Jurkat, Clone E6-1 (cell line): ENCODE data around the gene APBA1.

Experiments
- DNase-seq: peaks from one replicate; pipeline ENCODE4 v3.0.0-alpha.2; 2011; ENCODE audit warnings: low read depth, low spot score
- H3K4me3 ChIP-seq: 2 replicates; pipeline ENCODE4 v1.5.1; 2011; ENCODE audit warnings: mild to moderate bottlenecking, low read length, control low read depth, moderate library complexity

Gene APBA1

DNA sequence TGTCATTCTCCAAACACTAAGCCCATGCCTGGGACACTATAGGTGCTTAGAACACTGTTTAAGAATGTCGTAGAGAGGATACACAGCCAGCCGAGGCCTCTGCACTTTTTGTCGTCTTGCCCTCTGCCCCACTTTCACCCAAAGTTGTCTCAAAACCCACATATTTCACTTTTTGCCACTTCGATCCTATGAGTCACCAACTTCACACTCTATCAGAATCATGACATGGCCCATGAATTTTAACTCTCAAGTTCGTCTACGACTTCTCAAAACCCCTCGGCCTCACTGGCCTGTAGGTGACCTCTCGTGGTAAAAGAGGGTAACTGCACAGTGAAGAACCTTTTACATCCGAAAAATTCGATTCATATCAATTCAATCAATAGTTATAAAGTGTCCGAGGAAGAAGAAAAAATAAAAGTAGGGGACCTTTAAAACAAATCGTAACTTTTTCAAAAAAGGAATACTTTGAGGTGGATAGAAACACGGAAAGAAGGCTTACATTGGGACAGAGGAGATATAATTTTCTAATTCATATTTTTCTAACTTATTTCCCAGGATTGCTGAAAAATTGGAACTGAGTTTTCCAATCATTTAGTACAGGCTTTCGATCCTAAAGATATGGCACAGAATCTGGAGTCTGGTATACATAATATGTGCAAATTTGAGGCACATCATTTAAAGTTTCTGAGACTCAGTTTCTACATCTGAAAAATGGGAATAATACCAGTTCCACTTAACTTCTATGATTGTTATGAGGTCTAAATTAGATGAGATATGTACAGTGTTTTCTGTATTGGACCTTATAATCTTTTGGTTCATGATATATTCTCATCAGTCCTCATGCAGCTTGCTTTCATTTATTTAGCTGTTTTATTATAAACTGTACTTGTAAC lies 122.6 kb downstream of the APBA1 start:
- H3K4me3 ChIP-seq: no peak overlapping the region
- peak; percentile 42 for DNase-seq

DNA sequence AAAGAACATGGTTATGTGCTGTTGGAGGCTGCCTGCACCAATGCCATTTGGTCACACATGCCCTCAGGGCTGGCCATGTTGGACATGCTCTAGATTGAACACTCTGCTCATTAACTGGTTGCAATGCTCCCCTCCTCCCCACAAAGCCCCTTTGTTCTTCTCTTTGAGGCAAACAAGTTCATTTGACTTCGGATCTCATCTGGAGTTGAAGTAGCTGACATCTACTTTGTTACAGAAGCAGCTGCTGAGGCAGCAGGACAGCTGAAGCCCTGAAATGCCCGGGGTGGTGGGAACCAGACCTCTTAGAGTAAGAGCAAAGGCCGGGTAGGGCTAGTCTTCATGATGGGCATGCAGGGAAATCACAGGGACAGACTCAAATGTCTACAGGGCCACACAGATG lies 123.5 kb downstream of the APBA1 start:
- no peak for DNase-seq
- H3K4me3 ChIP-seq: no peak overlapping the region

DNA sequence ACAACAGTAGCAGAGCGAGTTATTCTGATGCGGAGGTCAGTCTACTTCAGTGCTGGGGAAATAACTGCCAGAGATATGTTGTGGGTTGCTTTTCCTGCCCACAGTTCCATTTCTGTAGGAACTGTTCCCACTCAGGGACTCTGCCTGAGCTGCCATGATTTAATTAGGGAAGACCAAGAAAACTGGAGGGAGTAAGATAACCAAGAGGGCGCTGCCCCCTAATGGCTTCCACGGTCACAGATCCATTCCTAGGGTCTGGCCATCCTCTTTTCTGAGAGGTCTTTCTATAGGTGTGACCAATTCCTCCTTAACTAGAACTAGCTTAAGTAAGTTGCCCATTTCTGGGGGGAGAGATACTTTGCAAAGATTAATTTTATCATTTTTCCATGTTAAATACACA lies 125.9 kb downstream of the APBA1 start:
- no peak overlapping the region for H3K4me3 ChIP-seq
- no peak for DNase-seq

DNA sequence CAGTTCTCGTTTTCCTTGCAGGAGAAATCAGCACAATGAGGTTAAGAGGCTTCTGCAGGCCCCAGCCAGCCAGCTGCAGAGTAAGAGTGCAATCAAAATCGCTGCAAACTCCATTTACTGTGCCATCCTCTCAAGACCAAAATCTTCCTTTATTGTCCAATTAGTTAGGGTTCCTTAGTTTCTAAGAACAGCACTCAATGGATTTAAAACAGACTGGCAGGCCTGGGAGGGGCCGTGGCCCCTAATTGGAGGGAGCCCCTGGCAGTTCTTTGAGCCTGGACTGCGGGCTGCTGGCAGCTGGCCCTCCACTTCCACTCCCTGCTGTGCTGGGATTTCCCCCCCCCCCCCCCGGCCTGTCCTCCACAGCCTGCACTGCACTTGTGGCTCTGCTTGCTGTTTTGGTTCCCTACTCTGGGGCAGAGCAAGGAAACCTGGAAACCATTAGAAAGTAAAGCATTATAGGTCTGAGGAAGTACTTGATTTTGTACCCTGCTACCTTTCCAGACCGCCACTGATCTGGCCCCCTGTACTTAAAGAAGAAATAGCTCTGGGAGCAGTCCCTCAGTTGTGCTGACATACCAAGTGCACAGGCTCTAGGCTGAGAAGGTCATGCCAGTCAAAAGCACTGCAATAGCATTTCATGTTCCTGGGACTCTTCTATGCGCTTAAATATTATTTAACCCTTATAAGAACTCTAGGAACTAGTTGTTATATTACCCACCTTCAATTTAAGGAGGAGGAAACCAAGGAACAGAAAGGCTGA lies 129.0 kb downstream of the APBA1 start:
- H3K4me3 ChIP-seq: no peak overlapping the region
- no peak for DNase-seq

DNA sequence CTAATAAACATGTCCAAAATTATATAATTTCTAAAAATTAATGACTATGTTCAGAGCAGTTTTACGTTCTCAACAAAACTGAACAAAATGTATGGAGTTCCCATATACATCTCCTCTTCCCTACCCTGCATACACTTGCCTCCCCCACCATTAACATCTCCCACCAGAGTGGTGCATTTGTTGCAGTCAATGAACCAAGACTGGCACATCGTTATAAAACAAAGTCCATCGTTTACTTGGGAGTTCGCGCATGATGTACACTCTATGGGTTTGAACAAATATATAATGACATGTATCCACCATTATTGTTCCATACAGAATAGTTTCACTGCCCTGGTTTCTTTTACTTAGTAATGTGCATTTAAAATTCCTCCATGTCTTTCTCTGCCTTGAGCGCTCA lies 130.1 kb downstream of the APBA1 start:
- H3K4me3 ChIP-seq: no peak overlapping the region
- no peak for DNase-seq

DNA sequence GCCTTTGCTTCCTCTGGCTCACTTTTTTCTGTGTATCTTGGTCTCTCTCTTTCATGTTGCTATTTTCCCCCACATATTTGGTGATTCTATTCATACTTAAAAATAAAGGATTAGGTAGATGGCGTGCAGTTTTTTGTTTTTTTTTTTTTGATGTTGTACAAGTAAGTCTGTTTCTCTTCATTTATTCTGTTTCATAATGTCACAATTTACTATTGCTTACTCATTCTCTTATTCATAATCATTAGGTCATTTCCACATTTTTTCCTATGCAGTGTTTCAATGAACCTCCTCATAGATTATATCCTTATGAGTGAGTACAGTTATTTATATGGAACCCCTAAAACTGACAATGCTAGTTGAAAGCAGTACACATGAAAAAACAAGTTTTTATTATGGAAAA lies 136.3 kb downstream of the APBA1 start:
- no peak for DNase-seq
- H3K4me3 ChIP-seq: no peak overlapping the region

DNA sequence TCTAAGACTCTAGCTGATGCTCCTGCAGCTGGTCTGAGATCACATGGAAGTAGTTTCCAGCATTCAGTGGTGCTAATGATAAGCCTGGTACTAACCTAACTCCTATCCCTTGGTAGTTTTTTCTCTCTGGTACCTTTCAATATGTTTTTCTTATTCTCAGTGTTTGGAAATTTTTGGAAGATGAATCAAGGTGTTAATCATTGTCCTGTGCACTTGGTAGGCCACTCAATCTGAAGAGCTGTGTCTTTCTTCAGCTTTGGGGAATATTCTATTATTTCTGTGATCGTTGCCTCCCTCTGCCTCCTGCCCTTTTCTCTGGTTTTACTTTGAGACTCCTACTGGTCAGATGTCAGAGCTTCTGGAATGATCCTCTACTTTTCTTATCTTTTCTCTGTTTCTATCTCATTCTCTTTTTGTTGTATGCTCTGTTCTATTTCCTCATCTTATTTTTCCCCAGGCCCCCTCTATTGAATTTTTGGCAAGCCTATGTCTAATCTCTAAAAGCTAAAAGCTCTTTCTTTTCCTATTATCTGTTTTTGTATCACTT lies 136.8 kb downstream of the APBA1 start:
- no peak overlapping the region for H3K4me3 ChIP-seq
- DNase-seq: no peak

DNA sequence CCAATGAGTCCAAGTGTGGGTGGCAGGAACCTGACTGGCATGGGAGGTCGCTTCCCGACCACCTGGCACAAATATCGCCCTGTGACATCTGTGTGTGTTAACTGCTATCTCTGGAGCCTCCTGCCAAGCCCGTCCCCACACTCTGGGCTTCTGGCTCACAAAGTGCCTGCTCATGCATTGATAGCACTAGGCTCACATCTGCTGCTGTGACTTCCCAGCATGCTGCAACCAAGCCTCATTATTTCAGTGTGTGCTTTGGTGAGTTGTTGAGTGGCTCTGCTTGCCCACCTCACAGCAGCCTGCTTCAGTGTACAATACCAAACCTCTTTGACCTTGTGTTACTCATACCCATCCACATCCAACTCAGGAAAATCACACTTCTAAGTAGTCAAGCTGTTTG lies 139.8 kb downstream of the APBA1 start:
- no peak overlapping the region for H3K4me3 ChIP-seq
- DNase-seq: no peak

DNA sequence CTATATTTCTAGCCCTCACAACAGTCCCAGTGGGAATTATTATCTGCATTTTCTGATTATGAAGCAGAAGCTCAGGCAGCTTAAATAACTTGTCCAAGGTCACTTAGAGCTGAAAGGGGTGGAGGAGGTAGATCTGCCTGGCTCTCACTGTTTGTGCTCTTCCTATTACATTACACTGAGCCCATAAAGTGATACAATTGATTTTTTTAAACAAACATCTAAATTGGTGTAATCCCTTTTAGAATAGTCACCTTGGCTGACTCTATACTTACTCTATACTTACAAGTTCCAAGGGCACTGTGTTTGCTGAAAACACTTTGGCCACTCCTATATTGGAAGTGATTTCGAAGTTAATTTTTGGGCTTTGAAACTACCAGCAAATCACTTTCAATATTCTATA lies 144.7 kb downstream of the APBA1 start:
- no peak for DNase-seq
- no peak overlapping the region for H3K4me3 ChIP-seq

DNA sequence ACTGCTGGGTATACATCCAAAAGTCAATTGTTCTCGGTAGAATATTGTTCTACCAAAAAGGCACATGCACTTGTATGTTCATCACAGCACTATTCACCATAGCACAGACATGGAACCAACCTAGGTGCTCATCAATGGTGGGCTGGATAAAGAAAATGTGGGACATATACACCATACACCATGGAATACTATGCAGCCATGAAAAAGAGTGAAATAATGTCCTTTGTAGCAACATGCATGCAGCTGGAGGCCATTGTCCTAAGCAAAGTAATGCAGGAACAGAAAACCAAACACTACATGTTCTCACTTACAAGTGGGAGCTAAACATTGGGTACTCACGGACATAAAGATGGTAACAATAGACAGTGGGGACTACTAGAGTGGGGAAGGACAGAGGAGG lies 145.5 kb downstream of the APBA1 start:
- H3K4me3 ChIP-seq: no peak overlapping the region
- DNase-seq: no peak

DNA sequence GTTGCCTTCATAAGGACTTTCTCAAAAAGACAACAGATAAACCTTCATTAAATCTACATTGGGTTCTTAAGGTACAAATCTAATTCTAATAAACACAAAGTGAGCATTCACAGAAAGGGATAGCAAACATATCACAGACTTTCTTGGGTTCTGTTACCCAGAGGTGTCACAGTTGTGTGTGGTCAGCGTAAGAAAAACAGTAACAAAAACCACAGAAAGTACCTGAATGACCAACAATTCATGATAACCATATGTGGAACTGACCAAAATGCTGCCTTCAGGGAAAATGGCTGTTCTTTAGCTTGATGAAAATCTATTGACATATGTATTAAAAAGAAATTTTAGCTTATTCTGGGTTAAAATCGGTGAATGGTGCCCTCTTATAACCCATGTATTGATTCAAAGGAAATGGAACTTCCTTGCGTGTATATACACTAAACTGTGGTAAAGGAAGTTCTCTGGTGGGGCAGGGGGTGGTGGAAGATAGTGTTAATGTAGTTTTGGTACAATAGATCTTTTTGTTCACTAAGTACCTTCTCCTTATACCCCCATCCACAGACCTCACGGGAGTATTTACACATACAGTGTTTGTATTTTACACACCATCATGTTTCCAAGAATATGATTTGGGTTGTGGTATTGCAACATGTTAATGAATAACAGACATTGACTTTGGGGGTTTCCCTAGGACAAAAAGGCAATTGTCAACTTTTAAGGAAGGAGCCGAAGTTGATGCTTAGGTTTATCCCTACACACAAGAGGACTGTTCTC lies 152.5 kb downstream of the APBA1 start:
- H3K4me3 ChIP-seq: no peak overlapping the region
- DNase-seq: no peak

DNA sequence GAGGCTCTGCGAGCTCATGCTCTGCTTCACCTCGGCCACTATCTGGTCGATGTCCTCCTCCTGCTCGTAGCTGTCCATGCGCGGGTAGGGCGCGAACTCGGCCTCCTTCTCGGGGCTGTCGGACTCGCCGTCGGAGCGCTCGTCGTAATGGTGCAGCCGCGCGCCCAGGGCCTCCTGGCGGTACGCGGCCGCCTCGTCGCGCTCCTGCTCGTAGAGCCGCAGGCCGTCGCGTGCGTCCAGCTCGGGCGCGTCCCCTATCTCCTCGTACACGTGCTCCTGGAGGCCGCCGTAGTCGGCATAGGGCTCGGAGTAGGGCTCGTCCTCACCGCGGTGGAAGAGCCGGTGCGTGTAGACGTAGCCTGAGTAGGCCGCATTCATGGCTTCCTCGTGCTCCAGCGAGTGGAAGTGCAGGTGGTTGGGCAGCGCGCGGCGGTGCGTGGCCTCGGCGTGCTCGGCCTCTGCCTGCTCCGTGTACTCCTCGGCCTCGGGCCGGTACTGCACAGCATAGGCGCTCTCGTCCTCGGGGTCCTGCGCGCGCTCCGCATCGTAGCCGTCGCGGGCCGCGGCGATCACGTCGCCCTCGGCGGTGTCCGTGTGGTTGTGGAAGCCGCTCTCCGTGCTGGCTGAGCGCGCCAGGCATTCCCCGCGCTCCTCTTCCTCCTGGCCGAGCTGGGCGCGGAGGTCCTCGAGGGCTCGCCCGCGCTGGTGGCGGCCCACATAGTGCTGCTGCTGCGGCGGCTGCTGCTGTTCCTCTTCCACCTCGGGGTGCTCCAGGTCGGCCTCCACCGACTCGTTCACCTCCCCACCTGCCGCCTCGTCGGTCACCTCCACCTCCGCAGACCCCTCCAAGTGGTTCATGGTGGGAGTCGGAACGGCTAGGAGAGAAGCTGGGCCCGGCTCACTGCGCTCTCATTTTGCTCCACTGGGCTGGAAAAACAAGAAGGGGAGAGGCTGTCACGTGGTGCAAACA lies 155.5 kb downstream of the APBA1 start:
- H3K4me3 ChIP-seq: no peak overlapping the region

DNA sequence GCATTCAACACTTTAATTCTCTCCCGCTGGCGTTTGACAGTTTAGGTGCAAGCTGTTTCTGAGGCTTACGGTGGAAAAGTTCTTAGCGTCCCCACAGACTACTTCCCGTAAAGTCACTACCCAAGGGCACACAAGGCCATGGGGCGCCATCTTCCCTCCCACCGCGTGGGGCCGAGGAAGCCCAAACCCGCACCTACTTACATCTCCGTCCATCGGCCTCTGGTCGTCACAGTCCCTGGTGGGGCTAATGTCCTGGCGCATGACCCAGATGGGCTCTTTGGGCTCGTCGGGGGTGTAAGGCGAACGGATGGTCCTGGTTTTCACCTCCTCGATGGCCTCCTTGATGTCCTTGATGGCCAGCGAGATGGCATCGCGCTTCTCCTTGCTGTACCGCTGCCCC lies 156.4 kb downstream of the APBA1 start:
- H3K4me3 ChIP-seq: no peak overlapping the region
- DNase-seq: no peak

More for the DNA sequence above, 155.5 kb downstream of the APBA1 start:
- no peak for DNase-seq

DNA sequence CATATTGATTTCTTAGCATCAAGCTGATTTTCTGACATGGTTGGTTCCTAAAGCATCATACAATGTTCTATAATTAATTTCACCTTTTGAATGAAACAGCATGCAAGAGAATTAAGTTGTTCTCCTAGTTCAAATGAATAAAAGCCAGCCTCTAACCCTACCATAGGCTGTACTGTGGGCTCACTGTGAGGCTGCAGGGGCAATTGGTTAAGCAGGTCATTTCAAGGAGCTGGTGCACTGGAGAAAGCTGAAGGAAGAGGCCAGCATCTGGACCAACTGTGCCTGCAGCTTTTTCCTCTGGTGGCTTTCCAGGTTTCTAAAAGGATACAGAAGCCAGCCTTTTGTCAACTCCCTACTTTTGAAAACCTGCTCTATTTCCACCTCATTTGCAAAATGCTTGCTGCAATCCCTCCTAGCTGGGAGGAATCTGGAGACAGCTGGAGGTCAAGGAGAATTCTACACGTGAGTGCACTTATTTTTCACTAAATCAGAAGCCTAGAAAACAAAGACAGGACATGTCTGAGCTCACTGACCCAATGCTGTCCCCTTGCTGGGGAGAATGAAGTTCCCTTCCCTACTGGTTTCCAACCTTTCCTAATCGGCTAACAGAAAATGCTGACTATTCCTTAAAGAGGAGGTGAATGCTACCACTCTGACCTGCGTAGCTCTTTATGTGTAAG lies 158.9 kb downstream of the APBA1 start:
- no peak for DNase-seq

DNA sequence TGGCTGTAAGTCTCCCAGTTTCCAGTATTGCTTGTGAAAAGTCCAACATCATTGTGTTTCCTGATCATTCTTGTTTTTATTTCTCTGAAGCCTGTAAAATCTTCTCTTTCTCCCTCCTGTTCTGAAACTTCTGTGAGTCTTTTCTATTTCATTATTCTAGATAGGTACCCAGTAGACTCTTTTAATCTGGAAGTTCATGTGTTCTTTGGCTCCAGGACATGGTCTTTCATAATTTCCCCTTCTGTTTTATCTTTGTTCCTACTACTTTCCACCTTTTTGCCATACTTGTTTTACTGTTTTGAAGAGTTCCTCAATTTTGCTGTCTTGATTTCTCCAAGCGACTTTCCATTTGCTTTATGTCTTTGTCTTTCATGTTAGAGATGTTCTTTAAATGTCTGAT lies 168.1 kb downstream of the APBA1 start:
- DNase-seq: no peak

More for the DNA sequence above, 158.9 kb downstream of the APBA1 start:
- no peak overlapping the region for H3K4me3 ChIP-seq

DNA sequence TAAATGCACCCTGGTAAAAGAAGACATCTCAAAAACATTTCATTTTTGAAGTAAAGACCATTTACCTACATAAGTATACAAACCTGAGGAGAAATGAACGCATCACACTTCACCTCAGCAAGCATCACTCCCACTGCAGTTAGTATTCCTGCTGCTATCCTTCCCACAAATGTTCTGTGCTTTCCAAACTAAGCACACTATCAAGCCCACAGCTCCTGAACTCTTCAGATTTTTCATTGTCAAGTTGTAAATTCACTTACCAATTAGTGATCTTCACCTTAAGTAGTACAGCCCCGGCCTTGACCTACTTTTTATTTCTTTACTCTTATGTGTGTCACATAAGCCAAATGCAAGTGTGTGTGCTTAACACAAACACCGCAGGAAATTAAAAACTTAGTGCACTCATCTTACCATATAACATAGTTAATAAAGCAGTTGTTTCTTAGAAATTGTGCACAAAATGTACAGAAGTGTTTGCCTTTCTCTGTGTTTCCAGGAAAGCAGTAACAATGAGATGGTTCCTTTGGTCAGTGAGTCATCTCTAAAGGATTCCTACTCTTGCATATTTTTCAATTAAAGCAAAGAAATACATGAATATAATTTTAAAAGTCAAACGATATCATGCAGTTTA lies 169.4 kb downstream of the APBA1 start:
- H3K4me3 ChIP-seq: no peak overlapping the region
- no peak for DNase-seq

More for the DNA sequence above, 168.1 kb downstream of the APBA1 start:
- H3K4me3 ChIP-seq: no peak overlapping the region

DNA sequence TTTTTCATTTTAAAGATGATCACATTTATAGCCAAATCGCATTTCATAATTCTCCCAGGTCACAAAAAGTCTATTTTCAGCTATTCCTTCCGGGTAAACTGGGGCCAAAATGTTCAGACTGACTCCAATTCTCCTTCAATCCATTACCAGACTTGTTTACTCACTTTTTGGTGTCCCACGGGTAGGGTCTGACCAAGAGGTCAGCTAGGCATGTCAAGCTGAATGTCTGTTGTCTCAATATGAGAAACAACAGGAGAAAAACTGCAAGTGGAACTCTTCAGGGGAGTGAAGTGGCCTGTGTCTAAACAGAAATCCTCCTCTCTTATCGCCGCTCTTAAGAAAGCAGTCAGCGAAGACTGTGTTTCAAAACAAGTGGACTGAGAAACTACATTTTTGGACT lies 171.3 kb downstream of the APBA1 start:
- H3K4me3 ChIP-seq: no peak overlapping the region
- no peak for DNase-seq
